Left lung (tissue), 10 donors: Measurements from ENCODE around the gene PTPRR. TPM values are rescaled to one million over a fixed set of nuclear protein-coding genes. Genes with fewer than 3 reads are reported as not detected.

ENCODE experiments used
- ATAC-seq: fragments of 200-7000 bp; cut with Tn5 transposase; one replicate; pipeline ENCODE4 v1.9.1; 2020; ENCODE audit warnings: moderate library complexity
- DNase-seq, 4 donors: peaks; one replicate each; pipeline ENCODE4 v3.0.0-alpha.2; 2013 to 2020
- H3K27ac ChIP-seq, 2 donors: fragments of 200-600 bp; sonication (generic) in 1 of 2; one replicate each; pipeline versions ENCODE4 v1.5.0 to v1.8.0; 2020 to 2021
- H3K27me3 ChIP-seq, 2 donors: fragments of 200-600 bp; sonication (generic) in 1 of 2; one replicate each; pipeline versions ENCODE4 v1.5.0 to v1.8.0; 2020 to 2021
- H3K36me3 ChIP-seq, 2 donors: fragments of 200-600 bp; sonication (generic) in 1 of 2; one replicate each; pipeline versions ENCODE4 v1.5.0 to v1.8.0; 2020 to 2021
- H3K4me1 ChIP-seq, 2 donors: fragments of 200-600 bp; one replicate each; pipeline ENCODE4 v1.8.0; 2021
- H3K4me3 ChIP-seq, 2 donors: fragments of 200-600 bp; sonication (generic) in 1 of 2; one replicate each; pipeline versions ENCODE4 v1.5.0 to v1.8.0; 2020 to 2021; ENCODE audit warnings: mild to moderate bottlenecking in 1 of 2
- H3K9me3 ChIP-seq, 2 donors: fragments of 200-600 bp; sonication (generic) in 1 of 2; one replicate each; pipeline versions ENCODE4 v1.5.0 to v1.8.0; 2020 to 2021
- CTCF ChIP-seq, 2 donors: fragments of 200-600 bp; sonication (generic) in 1 of 2; IDR thresholded peaks; one replicate each; pipeline versions ENCODE4 v1.5.0 to v1.8.0; 2021; ENCODE audit warnings: antibody characterized with exemption in 2 of 2
- intact Hi-C, 2 donors: fragments of 100-400 bp; cut with DNase I; formaldehyde crosslinking; loops; one replicate each; pipeline versions ENCODE4 v1.11.2 to v1.14.2; 2022
- polyA plus RNA-seq, 6 donors: library from polyadenylated mRNA; unstranded; fragments of 120-200 nt; gene quantifications; one replicate each; pipeline ENCODE4 v1.2.1, GENCODE V29; 2013; ENCODE audit not compliant: insufficient read length in 6 of 6
- total RNA-seq, 2 donors: library from RNA; stranded (reverse); fragmentation: NEBNext Ultra II Directional; extraction: Animal tissue kit (Norgen Biotek cat#: 25700); gene quantifications; one replicate each; pipeline ENCODE4 v1.2.1, GENCODE V29; 2021
- donor health status: DM: no; HTN: yes; CAD: no.
- donor health status: DM: no; HTN: no; CAD: no.

Gene PTPRR
- total and polyA plus RNA-seq, 8 donors = 0.10 to 1.4 (median 0.20) TPM

- Histone ChIP-seq H3K27me3 (no peaks in the 10 kb centered on the region), H3K4me1 (no peaks in the 10 kb centered on the region), H3K27ac (no peak overlapping the region), H3K4me3 (no peak overlapping the region), H3K9me3 (no peaks in the 10 kb centered on the region), H3K36me3 (no peaks in the 10 kb centered on the region)
- ATAC-seq (no peak), DNase-seq (no peak)
- TF ChIP-seq CTCF (IDR thresholded peaks at IDR 0.05) = no peak
- intact Hi-C loops = no loop called here
These were observed 258.9 kb downstream of the PTPRR start for GRCh38 chr12:70661466-70662161.

- Histone ChIP-seq H3K4me1 (no peaks in the 10 kb centered on the region), H3K4me3 (no peak overlapping the region), H3K27me3 (no peaks in the 10 kb centered on the region), H3K36me3 (no peaks in the 10 kb centered on the region), H3K9me3 (no peaks in the 10 kb centered on the region), H3K27ac (no peak overlapping the region)
- ATAC-seq = peak; percentile 90
- peak in 2 of 4 donors; percentile 37 to 56 for DNase-seq
- TF ChIP-seq CTCF (IDR thresholded peaks at IDR 0.05) = no peak
- intact Hi-C loops = no loop called here
These were observed 259.8 kb downstream of the PTPRR start for GRCh38 chr12:70660620-70661219.

GRCh38 chr12:70660002-70660604, 260.4 kb downstream of the PTPRR start:
- no peaks in the 10 kb centered on the region for H3K4me1 ChIP-seq
- TF ChIP-seq CTCF (IDR thresholded peaks at IDR 0.05) = no peak
- no peak for DNase-seq

GRCh38 chr12:70659077-70659606, 261.4 kb downstream of the PTPRR start:
- H3K4me1 ChIP-seq = no peaks in the 10 kb centered on the region
- intact Hi-C loops = no loop called here
- no peak for TF ChIP-seq CTCF (IDR thresholded peaks at IDR 0.05)
- H3K27ac ChIP-seq = no peak overlapping the region
- H3K4me3 ChIP-seq = no peak overlapping the region
- DNase-seq (no peak), ATAC-seq (no peak)
- H3K36me3 ChIP-seq = no peaks in the 10 kb centered on the region
- H3K27me3 ChIP-seq = no peaks in the 10 kb centered on the region
- no peaks in the 10 kb centered on the region for H3K9me3 ChIP-seq

More at GRCh38 chr12:70660002-70660604, 260.4 kb downstream of the PTPRR start:
- ATAC-seq = no peak
- intact Hi-C loops = no loop called here
- Histone ChIP-seq H3K9me3 (no peaks in the 10 kb centered on the region), H3K36me3 (no peaks in the 10 kb centered on the region), H3K27ac (no peak overlapping the region), H3K27me3 (no peaks in the 10 kb centered on the region), H3K4me3 (no peak overlapping the region)
